ENCODE measurements around the gene MFSD12.

MFSD12 gene

DNA sequence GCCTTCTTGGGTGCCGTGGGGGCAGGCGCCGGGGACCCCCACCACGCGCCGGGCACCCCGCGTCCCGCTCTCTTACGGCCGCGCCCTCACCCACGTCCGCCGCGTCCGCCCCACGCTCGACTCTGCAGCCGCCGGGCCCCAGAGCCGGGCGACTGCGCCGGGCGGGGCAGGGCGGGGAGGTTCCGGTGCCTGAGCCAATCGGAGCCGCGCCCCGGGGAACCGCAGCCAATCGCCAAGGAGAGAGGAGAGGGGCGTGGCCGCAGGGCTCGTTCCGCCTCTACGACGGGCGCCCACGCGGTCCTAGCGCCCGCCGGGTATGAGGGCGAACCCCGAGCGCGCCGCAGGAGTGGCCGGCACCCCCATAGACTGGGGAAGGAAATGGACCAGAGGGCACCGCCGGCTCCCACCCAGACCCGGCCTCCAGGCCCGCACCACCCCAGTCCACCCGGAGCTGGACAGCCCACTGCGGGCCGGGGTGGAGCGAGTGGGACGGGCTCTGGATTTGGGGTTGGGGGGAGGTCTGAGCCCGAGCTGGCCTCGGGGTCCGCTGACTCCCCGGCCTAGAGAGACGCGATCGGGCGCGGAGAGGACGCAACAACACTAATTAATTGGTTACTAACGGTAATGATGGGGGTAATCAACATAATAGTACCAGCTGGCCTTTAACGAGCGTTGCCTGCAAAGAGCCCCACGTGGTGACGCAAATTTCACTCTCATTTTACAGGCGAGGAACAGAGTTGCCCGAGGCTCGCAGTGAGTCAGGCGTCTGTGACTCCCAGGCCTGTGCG is at the start of gene MFSD12:
TSS of gene MFSD12 (minus strand) at position 126 of the 788 bp plus-strand sequence. CDS start 183 bp downstream, outside the sequence.
- DNase-seq, result peak; percentile 91 to 95

DNA sequence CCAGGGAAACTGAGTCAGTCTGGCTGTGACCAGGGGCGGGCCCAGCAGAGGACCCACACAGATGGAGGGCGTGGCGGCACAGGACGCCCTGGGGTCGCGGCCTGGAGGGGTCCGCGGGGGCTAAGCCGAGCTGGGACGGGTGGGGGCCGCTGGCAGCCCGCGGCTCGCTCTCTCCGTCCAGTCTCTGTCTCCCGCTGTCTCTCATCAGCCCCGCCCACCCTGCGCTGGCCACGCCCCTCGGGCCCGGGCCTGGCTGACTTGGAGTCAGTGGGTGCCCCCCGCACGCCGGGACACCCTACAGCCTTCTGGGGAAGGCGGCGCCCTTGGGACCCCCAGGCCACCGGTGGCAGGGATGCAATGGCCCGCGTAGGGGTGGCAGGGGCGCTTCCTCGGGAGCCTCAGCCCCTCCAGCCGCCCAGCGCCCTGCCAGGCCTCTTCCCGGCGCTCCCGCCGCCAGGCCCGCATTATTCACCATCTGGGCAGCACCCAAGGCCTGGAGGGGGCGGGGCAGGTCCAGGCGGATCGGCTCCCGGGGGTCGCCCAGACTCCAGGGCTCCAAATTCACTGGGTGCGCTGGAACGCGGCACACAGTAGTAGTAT is 49.4 kb upstream of the MFSD12 start, which contains the start of gene TBXA2R:
TSS of gene TBXA2R (minus strand) at position 186 of the 600 bp plus-strand sequence. CDS start 6,241 bp downstream, outside the sequence.
- DNase-seq, result no peak

DNA sequence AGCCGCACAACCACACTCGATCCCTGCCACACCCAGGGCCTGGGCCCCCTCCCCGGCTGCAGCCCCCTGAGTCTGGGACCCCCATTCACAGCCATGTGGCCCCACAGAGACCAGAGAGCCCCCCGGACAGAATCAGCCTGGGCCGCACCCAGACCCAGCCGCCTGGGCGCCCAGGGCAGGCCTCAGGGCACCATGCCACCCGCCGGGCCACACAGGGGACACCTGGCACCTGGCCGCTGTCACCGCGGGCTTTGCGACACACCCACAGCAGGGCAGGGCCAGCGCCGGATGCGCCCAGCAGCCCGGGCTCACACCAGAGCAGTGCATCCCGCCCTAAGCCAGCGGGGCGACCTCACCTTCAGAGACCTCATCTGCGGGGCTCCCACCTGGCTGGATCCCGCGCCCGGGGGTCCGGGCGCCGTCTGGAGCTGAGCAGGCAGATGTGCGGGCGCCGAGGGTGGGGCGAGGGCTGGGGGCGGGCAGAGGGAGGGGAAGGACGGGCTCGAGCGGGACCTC is 48.8 kb upstream of the MFSD12 start:
- DNase-seq, result peak; percentile 46 to 67

DNA sequence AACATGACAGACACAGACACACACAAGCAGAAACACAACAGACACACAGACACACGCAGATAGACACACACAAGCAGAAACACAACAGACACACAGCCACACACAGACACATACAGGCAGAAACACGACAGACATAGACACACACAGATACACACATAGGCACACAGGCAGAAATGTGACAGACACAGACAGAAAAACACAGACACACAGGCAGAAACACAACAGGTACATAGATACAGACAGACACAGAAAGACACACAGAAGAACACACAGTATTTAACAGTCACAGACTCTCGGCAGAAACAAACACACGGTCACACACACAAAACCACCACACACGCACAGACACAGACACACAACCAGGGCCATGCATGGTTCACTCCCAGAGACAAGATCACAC is 48.4 kb upstream of the MFSD12 start:
- no peak for DNase-seq

DNA sequence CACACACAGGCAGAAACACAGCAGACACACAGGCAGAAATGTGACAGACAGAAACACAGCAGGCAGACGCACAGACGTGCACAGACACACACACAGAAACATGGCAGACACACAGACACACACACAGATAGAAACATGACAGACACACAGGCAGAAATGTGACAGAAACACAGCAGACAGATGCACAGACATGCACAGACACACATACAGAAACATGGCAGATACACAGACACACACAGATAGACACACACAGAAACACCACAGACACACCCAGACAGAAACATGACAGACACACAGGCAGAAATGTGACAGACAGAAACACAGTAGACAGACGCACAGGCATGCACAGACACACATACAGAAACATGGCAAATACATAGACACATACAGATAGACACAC is 48.0 kb upstream of the MFSD12 start:
- no peak for DNase-seq

DNA sequence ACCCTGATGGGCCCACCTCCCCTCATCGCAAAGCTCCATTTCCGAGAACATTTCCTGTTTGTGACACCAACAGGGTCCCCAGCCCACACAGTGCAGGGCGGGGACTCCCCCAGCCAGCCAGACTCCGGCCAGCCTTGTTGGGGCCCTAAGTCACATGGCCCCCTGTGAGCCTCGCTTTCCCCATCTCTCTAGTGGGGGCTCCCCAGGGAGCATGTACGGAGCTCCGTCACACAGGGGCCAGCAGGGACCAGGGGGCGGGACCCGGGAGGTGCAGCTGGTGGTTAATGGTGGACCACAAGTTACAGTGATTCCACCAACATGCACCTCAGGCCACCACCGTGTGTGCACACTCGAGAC is 47.6 kb upstream of the MFSD12 start:
- DNase-seq, result no peak

DNA sequence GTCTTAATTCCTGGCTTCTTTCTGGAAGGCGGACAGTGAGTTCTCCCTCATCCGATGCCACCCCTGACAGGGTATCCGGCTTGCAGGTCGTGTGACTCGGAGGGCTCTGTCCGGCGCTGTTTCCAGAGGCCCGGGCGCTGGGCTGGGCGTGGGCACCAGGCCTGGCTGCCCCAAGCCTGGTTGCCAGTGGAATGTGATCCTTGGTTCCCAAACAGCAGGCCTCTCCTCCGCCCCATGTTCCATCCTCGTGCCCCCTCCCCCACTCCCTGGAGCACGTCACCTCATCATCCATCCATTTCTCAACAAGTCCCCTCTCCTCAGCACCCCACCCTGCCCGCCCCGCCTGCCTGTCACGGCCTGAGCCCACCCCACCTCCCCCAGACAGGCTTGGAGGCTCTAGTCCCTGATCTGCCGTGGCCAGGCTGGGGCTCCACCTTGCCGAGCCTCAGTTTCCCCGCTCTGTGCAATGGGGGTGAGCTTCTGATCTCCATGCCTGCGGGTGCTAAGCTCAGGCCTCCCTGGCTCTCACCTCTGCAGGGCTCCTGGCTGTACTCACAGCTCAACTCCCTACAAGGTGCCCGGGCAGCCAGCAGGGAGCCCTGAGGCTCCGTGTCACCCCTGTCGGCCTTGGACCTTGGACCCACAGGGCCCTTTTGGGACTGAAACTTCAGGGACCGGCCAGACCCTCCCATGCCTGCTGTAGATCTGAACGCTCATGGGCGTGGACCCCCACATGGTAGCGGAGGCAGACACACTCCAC is 47.0 kb upstream of the MFSD12 start:
- no peak for DNase-seq

DNA sequence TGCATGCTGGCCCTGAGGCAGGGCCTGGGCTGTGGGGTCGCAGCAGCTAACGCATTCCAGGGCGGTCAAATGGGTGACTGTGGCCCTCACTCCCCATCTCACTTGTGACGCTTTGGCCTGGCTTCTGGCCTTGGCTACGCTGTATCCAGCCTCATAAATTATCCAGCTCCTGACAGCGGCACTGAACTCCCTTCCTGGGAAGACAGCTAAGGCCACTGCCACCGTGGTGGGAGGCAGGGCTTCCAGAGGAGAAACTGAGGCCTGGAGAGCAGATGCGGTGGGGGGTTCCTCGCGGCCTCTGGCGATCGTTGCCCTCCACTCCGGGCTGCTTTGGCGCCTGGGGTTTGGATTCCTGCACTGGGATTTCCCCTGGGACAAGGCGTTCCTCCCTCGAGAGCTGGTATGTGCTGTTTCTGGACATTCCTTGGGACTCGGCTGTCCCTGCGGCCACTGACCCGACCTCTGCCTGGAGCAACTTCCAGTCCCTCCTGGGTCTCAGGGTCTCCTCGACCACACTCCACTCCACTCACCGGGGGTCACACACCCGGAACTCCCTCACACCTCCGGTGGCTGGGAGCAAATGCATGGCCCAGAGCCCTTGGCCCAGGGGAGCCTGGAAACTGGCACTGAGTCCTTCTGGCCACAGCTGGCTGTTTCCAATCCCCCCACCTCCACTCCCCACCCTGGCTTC is 45.9 kb upstream of the MFSD12 start:
- DNase-seq, result no peak

DNA sequence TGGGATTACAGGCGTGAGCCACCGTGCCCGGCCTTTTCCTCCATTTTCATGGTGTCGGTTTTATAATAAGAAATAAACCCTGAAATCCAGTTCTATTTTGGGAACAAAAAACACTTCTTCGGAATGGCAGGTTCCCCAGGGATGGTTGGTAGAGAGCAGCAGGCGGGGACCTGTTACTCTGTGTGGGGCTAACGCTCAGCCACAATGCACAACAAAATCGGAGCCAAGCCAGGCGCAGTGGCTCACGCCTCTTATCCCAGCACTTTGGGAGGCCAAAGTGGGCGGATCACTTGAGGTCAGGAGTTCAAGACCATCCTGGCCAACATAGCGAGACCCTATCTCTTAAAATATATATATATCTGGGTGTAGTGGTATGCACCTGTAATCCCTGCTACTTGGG is 43.6 kb upstream of the MFSD12 start:
- DNase-seq, result no peak

DNA sequence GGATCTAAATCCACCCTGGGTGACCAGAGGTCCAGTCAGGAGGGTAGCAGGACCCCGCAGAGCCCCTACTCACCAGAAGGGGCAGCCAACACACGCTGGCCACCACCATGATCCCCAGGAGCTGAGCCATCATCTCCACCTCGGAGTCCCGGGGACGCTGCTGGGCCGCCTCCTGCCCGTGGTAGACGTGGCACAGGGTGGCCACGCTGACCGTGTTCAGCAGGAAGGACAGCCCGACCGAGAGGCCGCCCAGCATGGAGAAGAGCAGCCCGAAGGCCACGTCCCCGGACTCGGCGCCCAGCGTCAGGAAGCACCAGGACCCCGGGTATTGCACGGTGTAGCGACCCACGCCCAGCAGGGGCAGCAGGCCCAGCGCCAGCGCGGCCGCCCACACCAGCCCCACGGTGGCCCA is 42.4 kb upstream of the MFSD12 start:
- DNase-seq, result no peak

DNA sequence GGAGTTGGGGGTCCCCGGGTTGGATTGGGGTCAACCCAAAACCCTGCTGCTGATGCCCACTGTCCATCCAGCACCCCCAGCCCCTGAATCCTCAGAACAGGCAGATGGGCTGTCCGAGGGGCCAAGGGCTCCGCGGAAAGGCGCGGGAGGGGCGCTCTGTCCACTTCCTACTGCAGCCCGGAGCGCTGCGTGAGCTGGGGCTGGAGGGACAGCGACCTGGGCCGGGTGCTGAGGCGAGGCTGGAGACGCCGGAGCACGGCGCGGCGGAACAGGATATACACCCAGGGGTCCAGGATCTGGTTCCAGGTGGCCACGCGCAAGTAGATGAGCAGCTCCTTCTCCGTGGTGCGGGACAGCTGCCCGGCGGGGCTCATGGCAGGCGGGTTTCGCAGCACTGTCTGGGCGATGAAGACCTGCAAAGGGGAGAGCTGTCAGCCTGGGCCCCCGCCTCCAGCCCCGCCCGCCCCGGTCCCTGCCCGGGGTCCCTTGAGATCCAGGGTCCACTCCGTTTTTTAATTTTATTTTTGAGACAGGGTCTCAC is 38.2 kb upstream of the MFSD12 start:
- DNase-seq, result no peak

DNA sequence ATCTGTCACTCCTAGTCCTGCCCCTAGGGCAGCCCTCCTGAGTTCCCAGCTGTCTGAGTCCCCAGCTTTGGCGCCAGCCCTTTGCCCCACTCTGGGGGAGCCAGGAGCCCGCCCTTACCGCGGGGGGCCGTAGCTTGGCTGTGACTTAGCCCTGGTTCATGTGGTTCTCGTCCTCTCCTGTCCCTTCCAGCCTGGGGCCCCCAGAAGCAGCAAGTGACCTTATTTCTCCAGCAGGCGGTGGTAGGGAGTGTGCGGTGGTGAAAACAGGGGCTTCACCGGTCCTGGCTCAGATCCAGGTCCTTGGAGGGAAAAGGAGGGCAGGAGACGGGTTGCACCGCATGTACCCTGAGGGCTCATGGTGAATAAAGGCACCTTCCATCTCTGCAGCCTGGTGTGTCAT is 35.8 kb upstream of the MFSD12 start:
- no peak for DNase-seq

DNA sequence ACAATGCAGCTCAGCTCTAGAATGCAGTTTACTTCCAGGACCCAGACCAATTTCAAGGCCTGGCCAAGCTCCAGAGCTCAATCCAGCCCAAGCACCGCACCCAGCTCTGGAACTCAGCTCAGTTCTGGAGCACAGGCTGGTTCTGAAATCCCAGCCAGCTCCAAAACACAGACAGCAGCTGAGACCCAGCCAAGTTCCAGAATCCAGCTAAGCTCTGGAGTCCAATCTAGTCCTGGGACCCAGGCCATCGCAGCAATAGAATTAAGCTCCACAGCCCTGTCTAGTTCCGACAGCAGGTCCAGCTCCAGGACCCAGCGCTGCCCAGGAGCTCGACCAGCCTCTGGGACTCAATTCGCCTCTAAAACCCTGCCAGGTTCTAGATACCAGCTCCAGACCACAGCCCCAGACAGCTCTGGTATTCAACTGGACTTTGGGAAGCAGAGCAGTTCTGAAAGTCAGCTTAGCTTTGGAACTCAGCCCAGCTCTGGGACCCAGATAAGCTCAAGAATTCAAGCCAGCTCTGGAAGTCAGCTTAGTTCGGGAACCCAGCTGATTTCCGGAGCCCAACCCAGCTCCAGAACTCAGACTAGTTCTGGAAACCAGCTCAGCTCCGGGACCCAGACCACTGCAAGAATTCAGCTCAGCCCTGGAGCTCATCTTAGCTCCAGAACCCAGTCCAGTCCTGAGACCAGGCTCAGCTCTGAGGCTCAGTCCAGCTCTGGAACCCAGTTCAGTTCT is 34.7 kb upstream of the MFSD12 start:
- DNase-seq, result no peak

DNA sequence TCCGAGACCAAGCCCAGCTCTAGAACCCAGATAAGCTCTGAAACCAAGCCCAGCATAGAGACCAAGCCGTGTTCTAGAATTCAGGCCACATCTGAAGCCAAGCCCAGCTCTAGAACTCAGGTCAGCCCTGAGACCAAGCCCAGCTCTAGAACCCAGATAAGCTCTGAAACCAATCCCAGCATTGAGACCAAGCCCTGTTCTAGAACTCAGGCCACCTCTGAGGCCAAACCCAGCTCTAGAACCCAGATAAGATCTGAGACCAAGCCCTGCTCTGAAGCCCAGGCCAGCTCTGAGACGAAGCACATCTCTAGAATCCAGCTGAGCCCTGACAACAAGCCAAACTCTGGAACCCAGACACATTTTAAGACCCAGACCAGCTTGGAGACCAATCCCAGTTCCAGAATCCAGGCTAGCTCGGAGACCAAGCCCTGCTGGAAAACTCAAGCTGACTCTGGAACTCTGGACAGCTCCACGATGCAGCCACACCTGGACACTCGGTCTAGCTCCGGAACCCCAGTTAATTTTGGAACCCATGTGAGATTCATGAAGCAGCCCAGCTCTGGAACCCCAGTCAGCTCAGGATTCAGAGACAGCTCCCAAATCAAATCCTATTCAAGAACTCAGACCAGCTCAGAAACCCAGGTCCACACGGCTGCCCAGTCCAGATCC is 33.7 kb upstream of the MFSD12 start:
- no peak for DNase-seq

DNA sequence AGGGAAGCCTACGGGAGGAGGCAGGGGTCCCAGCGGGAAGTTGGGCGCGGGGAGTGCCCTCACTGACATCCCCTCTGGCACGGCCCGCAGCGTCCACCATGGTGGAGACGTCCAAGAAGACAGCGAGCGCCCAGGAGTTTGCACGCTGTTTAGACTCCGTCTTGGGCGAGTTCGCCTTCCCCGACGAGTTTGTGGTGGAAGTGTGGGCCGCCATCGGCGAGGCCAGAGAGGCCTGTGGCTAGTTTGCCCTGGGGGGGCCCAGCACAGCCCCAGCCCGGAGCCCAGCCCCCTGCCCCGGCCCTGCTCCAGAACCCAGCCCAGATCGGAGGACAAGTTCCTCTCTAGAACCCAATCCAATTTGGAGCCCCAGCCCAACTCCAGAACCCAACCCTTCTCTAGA is 32.6 kb upstream of the MFSD12 start:
- no peak for DNase-seq

DNA sequence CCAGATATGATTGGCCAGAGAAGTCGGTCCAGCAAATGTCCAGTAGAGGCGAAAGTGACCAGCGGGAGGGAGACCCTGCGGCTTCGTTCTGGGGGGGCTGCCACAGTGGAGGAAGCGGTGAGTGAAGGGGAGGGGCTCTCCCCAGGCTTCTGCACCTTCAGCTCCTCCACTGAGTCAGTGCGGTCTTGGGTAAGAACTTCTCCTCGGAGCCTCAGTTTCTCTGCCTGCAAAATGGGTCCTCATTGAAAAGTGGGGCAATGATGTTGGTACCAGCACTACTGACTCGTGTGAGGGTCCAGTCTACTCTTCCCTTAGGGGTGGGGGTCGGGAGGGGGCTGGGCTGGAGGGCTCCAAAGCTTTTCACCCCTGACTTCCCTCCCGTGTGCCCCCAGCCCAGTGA is 32.1 kb upstream of the MFSD12 start:
- DNase-seq, result no peak

DNA sequence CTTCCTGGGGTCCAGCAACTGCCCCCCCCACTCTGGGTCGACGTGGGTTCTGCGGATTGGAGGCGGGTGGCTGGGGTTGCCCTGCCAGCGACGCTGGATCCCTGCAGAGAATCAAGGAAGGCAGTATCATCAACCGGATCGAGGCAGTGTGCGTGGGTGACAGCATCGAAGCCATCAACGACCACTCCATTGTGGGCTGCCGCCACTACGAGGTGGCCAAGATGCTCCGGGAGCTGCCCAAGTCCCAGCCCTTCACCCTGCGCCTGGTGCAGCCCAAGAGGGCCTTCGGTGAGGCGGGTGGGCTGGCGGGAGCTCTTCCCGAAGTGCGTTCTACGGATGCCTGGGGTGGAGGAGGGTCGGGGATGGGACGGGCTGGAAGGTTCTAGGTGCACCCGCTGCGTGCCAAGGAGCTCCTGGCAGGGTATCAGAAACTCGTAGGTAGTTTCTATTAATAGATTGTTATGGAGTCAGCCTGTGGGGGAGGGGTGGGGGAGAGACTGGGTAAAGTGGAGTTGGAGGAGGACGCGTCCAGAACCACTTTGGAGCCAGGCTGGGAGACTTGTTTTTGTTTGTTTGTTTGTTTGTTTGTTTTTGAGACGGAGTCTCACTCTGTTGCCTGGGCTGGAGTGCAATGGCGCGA is 29.4 kb upstream of the MFSD12 start:
- no peak for DNase-seq

DNA sequence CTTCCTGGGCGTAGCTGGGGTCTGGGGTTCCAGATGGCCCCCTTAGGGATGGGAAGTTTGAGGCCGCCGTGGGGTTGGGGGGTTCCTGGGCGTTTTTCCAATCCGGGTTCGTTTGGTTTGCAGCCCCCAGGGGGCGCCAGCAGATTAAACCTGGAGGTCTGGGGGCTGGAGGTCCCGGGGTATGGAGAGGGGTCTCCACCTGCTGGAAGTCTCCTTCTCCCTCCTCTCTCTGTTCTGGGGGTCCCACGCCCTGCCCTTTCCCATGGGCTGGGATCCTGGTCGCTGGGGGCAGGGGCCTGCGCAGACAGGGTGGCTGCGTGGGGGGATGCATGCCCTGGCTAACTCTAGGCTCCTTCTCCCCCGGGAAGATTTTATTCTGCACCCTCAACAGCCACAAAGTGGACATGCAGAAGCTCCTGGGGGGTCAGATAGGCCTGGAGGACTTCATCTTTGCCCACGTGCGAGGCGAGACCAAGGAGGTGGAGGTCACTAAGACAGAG is 28.8 kb upstream of the MFSD12 start:
- no peak for DNase-seq

DNA sequence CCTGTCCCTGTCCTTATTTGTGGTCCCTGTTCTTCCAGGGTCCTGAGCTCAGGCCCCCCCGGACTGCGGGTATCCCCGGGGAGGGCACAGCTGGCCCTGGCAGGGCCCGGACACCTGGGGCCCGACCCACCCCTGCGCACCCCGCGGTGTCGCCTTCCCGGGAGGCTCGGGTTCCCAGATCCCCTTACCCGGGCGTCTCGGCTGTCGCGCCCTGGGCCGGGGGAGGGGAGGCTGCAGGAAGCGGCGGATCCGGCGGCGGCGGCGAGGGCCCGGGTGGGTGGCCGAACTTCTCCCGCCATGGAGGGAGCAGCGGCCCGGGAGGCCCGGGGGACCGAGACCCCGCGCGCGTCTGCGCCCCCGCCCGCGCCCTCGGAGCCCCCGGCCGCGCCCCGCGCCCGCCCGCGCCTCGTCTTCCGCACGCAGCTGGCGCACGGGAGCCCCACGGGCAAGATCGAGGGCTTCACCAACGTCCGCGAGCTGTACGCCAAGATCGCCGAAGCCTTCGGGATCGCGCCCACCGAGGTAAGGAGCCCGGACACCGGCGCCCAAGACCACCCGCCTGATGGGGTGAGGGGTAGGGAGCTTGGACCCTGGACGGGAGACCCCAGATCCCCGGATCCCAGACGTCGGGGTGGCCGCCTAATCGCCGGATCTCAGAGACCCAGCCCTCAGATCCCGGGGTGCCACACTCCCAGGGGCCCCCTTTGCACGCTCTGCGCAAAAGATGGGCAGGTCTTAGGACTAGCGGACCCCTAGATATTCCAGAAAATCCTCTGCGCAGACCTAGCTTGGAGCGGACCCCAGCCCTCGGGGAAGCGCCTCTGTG is 28.1 kb upstream of the MFSD12 start, which contains the start of gene GIPC3:
TSS of gene GIPC3 (plus strand) at position 178 of the 826 bp plus-strand sequence. CDS start at position 298, 120 bp downstream.
- no peak for DNase-seq

All from NCI-H2081 (cell line).